NCI-H2227 treated with DMSO at 0.1 percent for 48 hours (cell line): ENCODE measurements around the gene IGFLR1.
A peak's percentile ranks its signal among the peaks of the same experiment; 100 is the strongest.

Experiments used
- DNase-seq: peaks from one replicate; lab custom pipeline; 2025; lab: John Stamatoyannopoulos, UW

IGFLR1 gene

GRCh38 chr19:35755550-35756376 lies 13.5 kb upstream of the IGFLR1 start:
- DNase-seq = no peak

DNA sequence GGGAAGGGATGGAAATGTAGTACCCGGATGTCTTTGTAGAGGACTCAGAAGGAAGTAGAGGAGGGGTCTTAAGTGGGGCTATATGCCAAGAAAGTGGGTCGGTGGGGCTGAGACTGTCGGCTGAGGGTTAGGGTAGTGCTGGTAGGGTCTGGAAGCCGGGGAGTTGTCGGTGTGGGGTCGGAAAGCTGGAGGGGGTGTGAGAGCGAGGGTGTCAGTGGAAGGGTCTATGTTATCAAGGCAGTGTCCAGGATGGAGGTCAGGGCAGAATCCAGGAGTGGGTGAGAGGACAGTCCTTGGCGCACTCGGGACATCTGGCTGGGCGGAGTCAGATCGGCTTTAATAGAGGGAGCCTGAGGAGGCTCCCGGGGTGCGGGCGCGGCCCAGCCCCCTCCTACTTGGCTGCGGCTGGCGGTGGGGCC lies 12.9 kb upstream of the IGFLR1 start:
- no peak for DNase-seq

GRCh38 chr19:35754370-35755130 lies 12.3 kb upstream of the IGFLR1 start:
- no peak for DNase-seq

DNA sequence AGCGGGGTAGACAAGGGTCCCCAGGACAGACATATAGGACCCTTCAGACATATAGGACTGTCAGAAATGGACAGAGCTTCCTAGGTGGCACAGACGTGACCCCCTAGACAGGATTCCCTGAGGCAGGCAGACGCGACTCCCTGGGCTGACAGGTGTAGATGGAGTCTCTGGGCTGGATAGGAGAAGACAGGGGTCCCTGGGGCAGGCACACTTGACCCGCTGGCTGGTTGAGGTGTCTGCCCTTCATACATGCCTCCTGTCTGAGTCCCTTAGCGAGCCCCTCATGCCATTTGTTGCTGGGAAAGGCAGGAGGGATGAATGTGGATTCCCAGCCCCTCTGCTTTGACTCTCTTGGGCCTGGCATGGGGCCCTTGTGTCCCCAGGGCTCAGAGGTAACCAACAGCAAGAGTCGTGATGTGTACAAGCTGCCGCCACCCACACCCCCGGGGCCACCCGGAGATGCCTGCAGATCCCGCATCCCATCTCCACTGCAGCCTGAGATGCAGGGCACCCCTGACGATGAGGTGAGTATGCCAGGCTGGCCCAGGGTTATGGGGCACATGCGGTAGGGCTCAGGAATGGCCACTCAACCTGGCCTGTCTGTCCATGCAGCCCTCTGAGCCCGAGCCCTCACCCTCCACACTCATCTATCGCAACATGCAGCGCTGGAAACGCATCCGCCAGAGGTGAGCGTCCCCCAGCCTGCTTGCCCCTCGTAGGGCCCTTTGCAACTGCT lies 11.6 kb upstream of the IGFLR1 start:
- DNase-seq = no peak

- DNase-seq = no peak
Observed at GRCh38 chr19:35752746-35753350, 10.6 kb upstream of the IGFLR1 start.

DNA sequence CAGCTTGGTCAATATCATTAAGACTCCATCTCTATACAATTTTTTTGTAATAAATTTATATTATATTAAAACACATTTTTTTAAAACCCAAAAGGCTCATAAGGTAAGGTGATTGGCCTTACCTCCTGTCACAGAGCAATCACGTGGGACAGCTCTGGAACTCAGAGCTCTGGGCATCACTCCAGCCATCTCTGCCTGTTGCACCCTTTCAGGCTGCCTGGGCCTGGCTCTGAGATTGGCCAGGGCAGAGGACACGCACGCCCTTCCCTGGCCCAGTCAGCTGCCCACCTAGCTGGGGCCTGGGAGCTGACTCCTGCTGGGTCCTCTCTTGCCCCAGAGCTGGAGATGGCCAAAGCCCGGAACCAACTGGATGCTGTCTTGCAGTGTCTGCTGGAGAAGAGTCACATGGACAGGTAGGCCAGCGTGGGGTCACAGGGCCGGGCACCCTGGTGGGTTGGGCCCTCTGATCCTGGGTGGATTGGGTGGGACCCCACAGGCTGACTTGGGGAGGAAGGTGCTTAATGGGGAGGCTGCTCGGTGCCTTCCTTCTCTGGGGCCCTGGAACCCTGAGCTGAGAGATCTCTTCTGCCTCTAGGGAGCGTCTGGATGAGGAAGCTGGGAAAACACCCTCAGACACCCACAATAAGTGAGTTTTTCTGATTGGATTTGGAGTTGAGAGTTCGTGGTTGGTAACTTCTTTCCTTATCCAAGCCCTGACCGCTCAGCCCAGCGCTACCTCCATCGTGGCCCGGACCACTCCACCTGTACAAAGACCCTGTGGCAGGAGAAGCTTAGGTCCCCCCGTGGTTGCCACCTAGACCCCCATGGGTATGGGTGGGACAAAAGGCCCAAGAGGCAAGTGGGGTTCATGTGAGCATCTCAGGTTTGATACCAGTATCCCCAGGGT lies 9.8 kb upstream of the IGFLR1 start:
- no peak for DNase-seq

GRCh38 chr19:35750167-35750566 lies 7.9 kb upstream of the IGFLR1 start:
- no peak for DNase-seq

DNA sequence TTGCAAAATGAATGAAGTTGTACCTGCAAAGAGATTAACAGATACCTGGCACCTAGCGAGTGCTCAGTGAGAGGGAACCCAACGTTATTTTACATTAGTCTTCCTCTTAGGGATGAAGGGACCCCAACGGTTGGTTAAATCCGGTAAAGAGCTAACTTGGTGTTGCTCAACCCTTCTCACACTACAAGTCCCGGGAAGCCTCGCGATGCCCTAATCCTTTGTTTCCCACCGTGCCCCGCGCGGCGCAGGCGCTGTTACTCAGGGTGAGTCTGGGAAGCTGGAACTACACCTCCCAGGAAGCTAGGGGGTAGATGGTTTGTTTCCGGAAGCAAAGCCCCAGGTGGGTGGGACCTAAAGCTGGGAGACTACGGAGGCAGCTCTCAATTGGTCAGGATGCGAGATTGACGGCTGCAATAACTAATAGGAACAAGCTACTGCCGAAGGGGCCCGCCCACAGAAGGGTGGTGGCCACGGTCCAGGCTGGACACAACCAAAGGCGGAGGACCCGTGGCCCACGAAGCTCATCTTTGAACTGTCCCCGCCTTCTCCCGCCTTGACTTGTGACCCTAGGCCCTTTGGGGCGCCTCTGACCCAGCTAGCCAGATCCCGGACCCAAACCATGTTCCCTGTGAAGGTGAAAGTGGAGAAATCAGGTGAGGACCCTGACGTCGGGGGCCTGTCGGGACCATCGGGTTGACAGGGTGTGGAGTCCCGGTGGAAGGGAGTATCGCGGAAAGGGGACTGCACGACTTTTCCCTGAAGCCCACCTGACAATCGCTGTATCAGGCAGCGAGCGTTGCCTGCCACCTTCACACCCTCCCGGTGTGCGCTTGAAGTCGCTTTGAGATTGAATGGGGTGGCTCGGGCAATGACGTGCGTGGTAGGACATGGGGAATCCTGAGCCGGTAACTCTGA lies 6.1 kb upstream of the IGFLR1 start, which contains the start of gene LIN37:
LIN37 (plus strand) TSS at position 471 of the 915 bp plus-strand sequence; CDS start at position 620, 149 bp downstream.
- peak; percentile 100 for DNase-seq

GRCh38 chr19:35746531-35746930 lies 4.3 kb upstream of the IGFLR1 start:
- DNase-seq = no peak

DNA sequence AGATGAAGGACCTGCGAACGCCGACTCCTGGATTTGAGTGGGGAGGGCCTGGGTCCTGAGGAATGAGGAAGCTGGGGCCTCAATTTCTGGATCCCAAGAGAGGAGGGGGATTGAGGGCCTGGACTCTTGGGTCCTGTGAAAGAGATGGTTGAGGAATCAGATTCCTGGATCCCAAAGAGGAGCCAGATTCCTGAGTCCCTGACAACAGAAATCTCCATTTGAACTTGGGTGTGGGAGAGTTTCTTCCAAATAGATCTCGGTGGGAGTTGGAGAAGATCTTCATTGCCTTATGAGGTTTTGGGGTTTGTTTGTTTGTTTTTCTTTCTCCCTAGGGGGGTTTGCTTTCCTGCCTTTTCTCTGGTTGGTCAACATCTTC lies 3.8 kb upstream of the IGFLR1 start:
- DNase-seq = no peak

- peak; percentile 100 for DNase-seq
Observed at GRCh38 chr19:35745328-35746086, 3.3 kb upstream of the IGFLR1 start, which contains the start of the genes PSENEN and U2AF1L4. Gene PSENEN (plus strand): TSS chr19:35745651. CDS start chr19:35745931, 280 bp downstream. Gene U2AF1L4 (minus strand): TSS chr19:35745418. CDS start chr19:35745391, 27 bp downstream.

DNA sequence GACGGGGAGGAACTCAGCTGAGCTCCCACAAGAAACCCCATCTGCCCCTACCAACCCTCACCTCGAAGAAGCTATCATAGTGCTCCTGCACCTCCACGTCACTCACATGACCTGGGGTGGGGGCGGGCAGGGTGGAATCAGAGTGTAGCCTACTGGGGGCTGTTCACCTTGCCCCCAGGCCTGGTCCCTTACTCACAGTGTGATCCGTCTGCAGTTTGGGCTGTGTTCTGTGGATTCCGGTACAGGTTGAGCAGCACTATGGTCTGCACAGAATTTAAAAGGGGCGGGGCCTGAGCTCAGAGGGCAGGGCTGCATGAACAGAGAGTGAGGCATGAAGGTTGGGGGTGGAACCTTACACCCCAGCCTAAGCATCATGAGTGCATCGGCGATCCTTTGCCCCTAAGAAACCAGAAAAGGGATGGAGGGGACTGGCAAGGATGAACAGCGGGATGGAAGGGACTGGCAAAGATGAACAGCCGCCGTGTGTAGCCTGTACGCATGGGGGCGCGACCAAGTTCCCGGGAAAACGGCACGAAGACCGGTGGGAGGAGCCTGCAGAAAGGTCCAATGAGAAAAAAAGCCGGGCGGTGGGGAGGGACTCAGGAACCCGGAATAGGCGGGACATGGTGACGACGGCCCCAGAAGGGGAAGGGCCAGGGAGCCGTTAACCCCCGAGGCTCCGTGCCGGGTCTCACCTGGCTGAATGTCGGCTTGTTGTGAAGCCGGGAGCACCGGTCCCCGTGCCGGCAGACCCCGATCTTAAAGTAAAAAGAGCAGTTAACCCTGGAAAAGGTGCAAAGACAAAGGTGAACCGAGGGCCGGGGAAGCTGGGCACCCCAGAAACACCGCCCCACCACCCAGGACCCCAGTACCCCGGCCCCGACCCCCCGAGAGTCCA lies 2.4 kb upstream of the IGFLR1 start:
- DNase-seq = peak; percentile 100

DNA sequence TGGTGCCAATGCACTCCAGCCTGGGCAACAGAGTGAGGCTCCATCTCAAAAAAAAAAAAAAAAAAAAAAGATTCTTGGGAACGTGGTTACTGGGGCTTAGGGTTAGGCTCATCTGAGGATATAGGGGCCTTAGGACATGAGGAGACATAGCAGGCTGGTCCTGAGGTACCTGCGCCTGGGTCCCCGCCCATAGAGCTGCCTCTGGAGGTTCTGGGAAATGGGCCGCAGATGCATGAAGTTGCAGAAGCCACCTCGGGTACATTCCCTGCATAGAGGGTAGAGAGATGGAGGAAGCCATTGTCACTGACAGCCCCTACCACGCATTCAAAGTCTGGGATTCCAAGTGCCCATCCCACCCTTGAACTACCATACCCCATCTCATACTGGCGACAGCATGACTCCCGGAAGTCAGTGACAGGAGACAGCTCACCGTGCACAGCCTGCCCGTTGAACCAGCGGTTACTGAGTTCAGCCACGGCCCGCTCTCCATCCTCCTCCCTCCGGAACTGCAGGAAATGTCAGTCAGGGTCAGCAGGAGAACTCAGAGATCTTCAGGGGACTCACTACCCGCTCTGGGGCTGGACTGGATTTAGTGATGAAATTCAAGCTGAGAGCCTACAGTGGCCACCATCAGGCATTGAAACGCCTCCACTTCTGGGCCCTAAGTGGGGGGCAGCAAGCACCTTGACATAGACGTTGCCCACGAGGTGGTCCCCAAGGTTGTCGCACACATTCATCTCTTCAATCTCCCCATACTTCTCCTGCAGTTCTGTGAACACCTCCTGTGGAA lies 1.6 kb upstream of the IGFLR1 start:
- no peak for DNase-seq

DNA sequence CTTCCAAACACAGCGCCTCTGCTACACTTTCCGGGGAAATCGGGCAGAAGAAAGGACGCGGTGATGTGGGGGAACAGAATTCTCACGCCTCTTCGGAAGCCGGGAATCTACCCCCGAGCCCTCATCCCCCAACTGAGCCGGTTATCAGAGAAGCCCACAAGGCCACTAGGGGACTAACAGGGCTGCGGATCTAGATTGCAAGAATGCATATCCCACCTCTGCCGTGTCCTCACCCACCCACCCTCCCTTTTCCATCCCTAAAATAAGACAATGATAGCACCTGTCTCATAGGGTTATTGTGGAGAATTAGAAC lies 1.1 kb downstream of the IGFLR1 start:
- DNase-seq = no peak

GRCh38 chr19:35740423-35741202 lies 1.6 kb downstream of the IGFLR1 start:
- DNase-seq = peak; percentile 100

DNA sequence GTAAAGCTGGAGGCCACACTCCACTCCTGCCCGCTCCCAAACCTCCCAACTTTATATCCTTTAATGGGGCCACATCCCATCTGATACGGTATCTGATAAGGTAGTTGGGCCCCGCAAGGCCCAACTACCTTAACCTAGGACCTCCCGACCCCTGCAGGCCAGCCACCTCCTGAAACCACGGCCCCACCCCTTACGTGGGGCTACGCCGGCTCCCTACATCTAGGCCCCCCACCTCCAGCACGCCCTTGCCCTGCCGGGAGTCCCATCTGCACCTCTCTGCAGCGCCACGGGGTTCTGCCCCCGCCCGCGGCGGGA lies 2.2 kb downstream of the IGFLR1 start:
- DNase-seq = no peak
